Fibroblast of lung (primary cell): ENCODE results near the gene TSHZ2.

Experiments used
- EZH2 ChIP-seq: IDR thresholded peaks from 2 replicates; pipeline ENCODE4 v1.5.1; 2012; ENCODE audit warnings: low read length, control low read depth, mild to moderate bottlenecking; ENCODE audit errors: missing control alignments
- TF ChIP-seq, protein P1 (sequence below), 2 donors: IDR thresholded peaks in 1 of 2; conservative IDR thresholded peaks in 1 of 2; 1 replicate in 1 of 2; 2 replicates in 1 of 2; pipeline ENCODE4 v1.5.1; 2011 to 2012; ENCODE audit warnings: low read length in 2 of 2, control low read depth in 1 of 2, inconsistent platforms in 1 of 2, low read depth in 1 of 2, mild to moderate bottlenecking in 1 of 2

DNA sequence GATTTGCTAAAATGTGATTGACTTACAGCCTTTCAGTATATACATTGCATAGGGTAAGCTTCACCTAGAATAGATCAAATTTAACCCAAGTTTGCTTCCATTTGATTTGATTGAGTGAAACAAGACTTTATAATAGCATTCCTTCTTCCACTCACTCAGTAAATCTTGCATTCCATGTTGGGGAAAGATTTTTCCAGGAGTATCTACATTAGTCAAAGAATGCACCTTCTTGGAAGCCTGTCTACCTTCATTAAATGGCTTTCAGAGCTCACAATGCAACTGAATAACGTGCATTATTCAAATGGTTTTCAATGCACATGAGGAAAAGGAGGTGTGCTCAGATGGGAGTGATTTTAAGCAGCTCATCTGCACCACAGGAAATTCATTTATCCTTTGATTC is 38.3 kb upstream of the TSHZ2 start:
- TF ChIP-seq, protein P1, sequence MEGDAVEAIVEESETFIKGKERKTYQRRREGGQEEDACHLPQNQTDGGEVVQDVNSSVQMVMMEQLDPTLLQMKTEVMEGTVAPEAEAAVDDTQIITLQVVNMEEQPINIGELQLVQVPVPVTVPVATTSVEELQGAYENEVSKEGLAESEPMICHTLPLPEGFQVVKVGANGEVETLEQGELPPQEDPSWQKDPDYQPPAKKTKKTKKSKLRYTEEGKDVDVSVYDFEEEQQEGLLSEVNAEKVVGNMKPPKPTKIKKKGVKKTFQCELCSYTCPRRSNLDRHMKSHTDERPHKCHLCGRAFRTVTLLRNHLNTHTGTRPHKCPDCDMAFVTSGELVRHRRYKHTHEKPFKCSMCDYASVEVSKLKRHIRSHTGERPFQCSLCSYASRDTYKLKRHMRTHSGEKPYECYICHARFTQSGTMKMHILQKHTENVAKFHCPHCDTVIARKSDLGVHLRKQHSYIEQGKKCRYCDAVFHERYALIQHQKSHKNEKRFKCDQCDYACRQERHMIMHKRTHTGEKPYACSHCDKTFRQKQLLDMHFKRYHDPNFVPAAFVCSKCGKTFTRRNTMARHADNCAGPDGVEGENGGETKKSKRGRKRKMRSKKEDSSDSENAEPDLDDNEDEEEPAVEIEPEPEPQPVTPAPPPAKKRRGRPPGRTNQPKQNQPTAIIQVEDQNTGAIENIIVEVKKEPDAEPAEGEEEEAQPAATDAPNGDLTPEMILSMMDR (conservative IDR thresholded peaks at IDR 0.05 in 1 of 2, IDR thresholded peaks at IDR 0.05 in 1 of 2; ENCODE audit: low read depth in 1 of 2, low read length in 2 of 2): no peak
- no peak for TF ChIP-seq EZH2
